HG03097 (cell line): ENCODE data around the gene ZNF816.
"Not testable (repeated sequence)": the region's sequence is repeated elsewhere in the genome, so short reads cannot be mapped to it uniquely, and the experiment has no call there.

Experiments
- ATAC-seq: cut with Tn5 transposase; IDR thresholded peaks from one replicate; pipeline ENCODE4 v1.9.1; 2021; ENCODE audit not compliant: unreplicated experiment, low FRiP score

The ZNF816 gene

GRCh38 chr19:52962394-52963246 is at the start of gene ZNF816:
ZNF816 (minus strand) TSS chr19:52962881; CDS start chr19:52956089, 6,792 bp downstream.
- peak; percentile 94 for ATAC-seq

GRCh38 chr19:53012006-53012405 is 49.3 kb upstream of the ZNF816 start:
- ATAC-seq, result no peak

- ATAC-seq, result no peak
Measured at GRCh38 chr19:53010494-53010893, 47.8 kb upstream of the ZNF816 start.

GRCh38 chr19:53008061-53008778 is 45.5 kb upstream of the ZNF816 start:
- no peak for ATAC-seq

GRCh38 chr19:53007606-53008005 is 44.9 kb upstream of the ZNF816 start:
- ATAC-seq, result no peak

- ATAC-seq, result no peak
Measured at GRCh38 chr19:53007200-53007599, 44.5 kb upstream of the ZNF816 start.

GRCh38 chr19:53004242-53004641 is 41.6 kb upstream of the ZNF816 start:
- no peak for ATAC-seq

- no peak for ATAC-seq
Measured at GRCh38 chr19:53002479-53002878, 39.8 kb upstream of the ZNF816 start.

- ATAC-seq, result no peak
Measured at GRCh38 chr19:52997975-52998374, 35.3 kb upstream of the ZNF816 start.

- no peak for ATAC-seq
Measured at GRCh38 chr19:52995711-52996110, 33.0 kb upstream of the ZNF816 start.

- no peak for ATAC-seq
Measured at GRCh38 chr19:52993342-52994178, 30.9 kb upstream of the ZNF816 start.

- no peak for ATAC-seq
Measured at GRCh38 chr19:52992109-52993004, 29.7 kb upstream of the ZNF816 start.

GRCh38 chr19:52991484-52991883 is 28.8 kb upstream of the ZNF816 start:
- ATAC-seq, result no peak

- no peak for ATAC-seq
Measured at GRCh38 chr19:52990759-52991418, 28.2 kb upstream of the ZNF816 start.

- ATAC-seq, result no peak
Measured at GRCh38 chr19:52988506-52988905, 25.8 kb upstream of the ZNF816 start.

GRCh38 chr19:52987221-52987620 is 24.5 kb upstream of the ZNF816 start:
- no peak for ATAC-seq

- ATAC-seq, result not testable (repeated sequence)
Measured at GRCh38 chr19:52983167-52983566, 20.5 kb upstream of the ZNF816 start.

- no peak for ATAC-seq
Measured at GRCh38 chr19:52981329-52981728, 18.6 kb upstream of the ZNF816 start.

GRCh38 chr19:52967772-52968171 is 5.1 kb upstream of the ZNF816 start:
- ATAC-seq, result no peak
